ENCODE results near the gene TTC12.

DNA sequence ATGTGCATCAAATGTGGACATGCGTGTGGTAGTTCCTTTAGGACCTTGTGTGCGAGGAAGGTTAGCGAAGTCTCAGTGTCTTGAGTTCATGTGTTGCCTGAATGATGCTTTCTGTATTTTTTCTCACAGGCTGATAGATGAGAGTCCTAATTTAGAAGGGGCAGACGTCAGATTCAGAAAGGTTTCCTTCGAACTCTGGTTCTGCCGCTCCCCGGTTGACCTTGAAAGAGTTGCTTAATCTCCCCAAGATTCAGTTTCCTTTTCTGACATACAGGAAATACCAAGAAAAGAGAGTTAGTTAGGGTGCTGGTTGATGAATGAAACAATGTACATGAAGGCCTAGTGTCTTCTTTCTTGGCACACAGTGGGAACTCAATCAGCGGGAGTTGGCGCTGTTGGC lies 35.9 kb upstream of the TTC12 start:
- TF ChIP-seq, protein P1, sequence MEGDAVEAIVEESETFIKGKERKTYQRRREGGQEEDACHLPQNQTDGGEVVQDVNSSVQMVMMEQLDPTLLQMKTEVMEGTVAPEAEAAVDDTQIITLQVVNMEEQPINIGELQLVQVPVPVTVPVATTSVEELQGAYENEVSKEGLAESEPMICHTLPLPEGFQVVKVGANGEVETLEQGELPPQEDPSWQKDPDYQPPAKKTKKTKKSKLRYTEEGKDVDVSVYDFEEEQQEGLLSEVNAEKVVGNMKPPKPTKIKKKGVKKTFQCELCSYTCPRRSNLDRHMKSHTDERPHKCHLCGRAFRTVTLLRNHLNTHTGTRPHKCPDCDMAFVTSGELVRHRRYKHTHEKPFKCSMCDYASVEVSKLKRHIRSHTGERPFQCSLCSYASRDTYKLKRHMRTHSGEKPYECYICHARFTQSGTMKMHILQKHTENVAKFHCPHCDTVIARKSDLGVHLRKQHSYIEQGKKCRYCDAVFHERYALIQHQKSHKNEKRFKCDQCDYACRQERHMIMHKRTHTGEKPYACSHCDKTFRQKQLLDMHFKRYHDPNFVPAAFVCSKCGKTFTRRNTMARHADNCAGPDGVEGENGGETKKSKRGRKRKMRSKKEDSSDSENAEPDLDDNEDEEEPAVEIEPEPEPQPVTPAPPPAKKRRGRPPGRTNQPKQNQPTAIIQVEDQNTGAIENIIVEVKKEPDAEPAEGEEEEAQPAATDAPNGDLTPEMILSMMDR (optimal IDR thresholded peaks at IDR 0.05 in 1 of 3, IDR thresholded peaks at IDR 0.05 in 1 of 3, conservative IDR thresholded peaks at IDR 0.05 in 1 of 3; ENCODE audit: extremely low read depth in 1 of 3, insufficient read depth in 2 of 3, low read length in 3 of 3): no peak
- no peak for TF ChIP-seq EZH2 (IDR thresholded peaks at IDR 0.05; ENCODE audit: low read length)

Data from keratinocyte (primary cell).